C4-2B (cell line): ENCODE measurements around the gene CHN1.

Experiments
- ZFX ChIP-seq: fragments of 450-650 bp; IDR thresholded peaks from 2 replicates; pipeline ENCODE4 v1.6.1; 2017
- TF ChIP-seq, protein P1 (sequence below): fragments of 450-650 bp; conservative IDR thresholded peaks from 2 replicates; pipeline ENCODE4 v1.5.1; 2017; ENCODE audit warnings: mild to moderate bottlenecking

DNA sequence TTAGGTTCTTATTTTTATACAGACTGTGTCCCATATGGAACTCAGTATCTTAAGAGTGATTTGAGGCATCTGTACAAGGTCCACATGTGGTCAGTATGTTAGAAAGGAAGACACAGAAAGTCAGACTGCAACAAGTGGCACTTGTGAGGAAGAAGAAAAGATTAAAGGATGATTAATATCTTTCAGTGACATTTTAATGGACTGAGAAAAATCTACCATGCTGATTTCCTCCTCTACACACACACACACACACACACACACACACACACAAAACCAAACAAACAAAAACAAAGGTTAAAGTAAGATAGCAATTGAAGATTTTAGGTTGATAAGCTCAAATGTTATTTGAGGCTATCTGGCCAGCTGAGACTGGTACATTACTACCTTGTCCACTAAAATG is 146.4 kb downstream of the CHN1 start:
- TF ChIP-seq, protein P1, sequence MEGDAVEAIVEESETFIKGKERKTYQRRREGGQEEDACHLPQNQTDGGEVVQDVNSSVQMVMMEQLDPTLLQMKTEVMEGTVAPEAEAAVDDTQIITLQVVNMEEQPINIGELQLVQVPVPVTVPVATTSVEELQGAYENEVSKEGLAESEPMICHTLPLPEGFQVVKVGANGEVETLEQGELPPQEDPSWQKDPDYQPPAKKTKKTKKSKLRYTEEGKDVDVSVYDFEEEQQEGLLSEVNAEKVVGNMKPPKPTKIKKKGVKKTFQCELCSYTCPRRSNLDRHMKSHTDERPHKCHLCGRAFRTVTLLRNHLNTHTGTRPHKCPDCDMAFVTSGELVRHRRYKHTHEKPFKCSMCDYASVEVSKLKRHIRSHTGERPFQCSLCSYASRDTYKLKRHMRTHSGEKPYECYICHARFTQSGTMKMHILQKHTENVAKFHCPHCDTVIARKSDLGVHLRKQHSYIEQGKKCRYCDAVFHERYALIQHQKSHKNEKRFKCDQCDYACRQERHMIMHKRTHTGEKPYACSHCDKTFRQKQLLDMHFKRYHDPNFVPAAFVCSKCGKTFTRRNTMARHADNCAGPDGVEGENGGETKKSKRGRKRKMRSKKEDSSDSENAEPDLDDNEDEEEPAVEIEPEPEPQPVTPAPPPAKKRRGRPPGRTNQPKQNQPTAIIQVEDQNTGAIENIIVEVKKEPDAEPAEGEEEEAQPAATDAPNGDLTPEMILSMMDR = no peak
- TF ChIP-seq ZFX = no peak
